Adipose tissue (tissue), 3 donors: ENCODE data around the gene MAPK7. TPM values are rescaled to one million over a fixed set of nuclear protein-coding genes. Genes with fewer than 3 reads are reported as not detected.

Experiments
- H3K27ac ChIP-seq: one replicate; pipeline ENCODE4 v1.5.1; 2013; ENCODE audit warnings: low read depth, low read length
- WGBS, 3 donors: extraction: QIAGEN DNeasy Blood & Tissue Kit; methylation state at CpG; one replicate each; pipeline ENCODE4 v1.1.7; 2013; 5-methylcytosine and 5-hydroxymethylcytosine counted together
- polyA plus RNA-seq, 3 donors: library from polyadenylated mRNA; stranded (reverse); fragments of 200-250 nt; gene quantifications; one replicate each; pipeline ENCODE4 v1.2.3, GENCODE V29; 2013
- donor health status: healthy with polysubstance abuse.
- donor health status: Bipolar disorder and iron deficiency.
- donor health status: healthy.

The MAPK7 gene
- polyA plus RNA-seq, result 10 to 100 TPM in 2 of 3 donors, 1 to 10 TPM in 1; 4.7 to 21.5 (median 12.9) TPM

- H3K27ac ChIP-seq, result peak within 1 kb of the TSS; percentile 22
- WGBS, 3 donors, result 3 to 12% (median 11%) methylated on average over 61 to 69 of the region's 69 CpGs
These were observed at the start of gene MAPK7 for GRCh38 chr17:19378416-19379360. MAPK7 (plus strand) TSS chr17:19378498; CDS start chr17:19378901, 403 bp downstream.

GRCh38 chr17:19329136-19329535, 49.2 kb upstream of the MAPK7 start:
- 92 to 100% (median 96%) methylated on average over 2 of the region's 2 CpGs for WGBS, 3 donors
- H3K27ac ChIP-seq, result no peak overlapping the region

GRCh38 chr17:19329839-19330238, 48.5 kb upstream of the MAPK7 start:
- H3K27ac ChIP-seq, result no peak overlapping the region
- 94 to 96% (median 96%) methylated on average over 2 of the region's 2 CpGs for WGBS, 3 donors

GRCh38 chr17:19330271-19330670, 48.0 kb upstream of the MAPK7 start:
- WGBS, 3 donors, result 79 to 88% (median 86%) methylated on average over 3 of the region's 3 CpGs
- H3K27ac ChIP-seq, result no peak overlapping the region

- H3K27ac ChIP-seq, result no peak overlapping the region
- WGBS, 3 donors, result 75 to 93% (median 84%) methylated on average over 4 of the region's 4 CpGs
These were observed 47.2 kb upstream of the MAPK7 start for GRCh38 chr17:19331134-19331533.

GRCh38 chr17:19331543-19332245, 46.6 kb upstream of the MAPK7 start:
- 91 to 95% (median 94%) methylated on average over 13 of the region's 13 CpGs for WGBS, 3 donors
- no peak overlapping the region for H3K27ac ChIP-seq

- H3K27ac ChIP-seq, result no peak overlapping the region
- WGBS, 3 donors, result 82 to 87% (median 84%) methylated on average over 6 of the region's 6 CpGs
These were observed 45.7 kb upstream of the MAPK7 start for GRCh38 chr17:19332371-19333131.

- no peak overlapping the region for H3K27ac ChIP-seq
- 91 to 94% (median 93%) methylated on average over 1 of the region's 1 CpG for WGBS, 3 donors
These were observed 45.2 kb upstream of the MAPK7 start for GRCh38 chr17:19333132-19333440.

GRCh38 chr17:19333736-19334290, 44.5 kb upstream of the MAPK7 start:
- WGBS, 3 donors, result 88 to 92% (median 90%) methylated on average over 12 of the region's 12 CpGs

GRCh38 chr17:19334331-19334730, 44.0 kb upstream of the MAPK7 start:
- H3K27ac ChIP-seq, result no peak overlapping the region
- 86 to 89% (median 89%) methylated on average over 6 of the region's 6 CpGs for WGBS, 3 donors

More at GRCh38 chr17:19333736-19334290, 44.5 kb upstream of the MAPK7 start:
- H3K27ac ChIP-seq, result no peak overlapping the region

GRCh38 chr17:19335951-19336631, 42.2 kb upstream of the MAPK7 start:
- no peak overlapping the region for H3K27ac ChIP-seq
- 88 to 90% (median 90%) methylated on average over 18 of the region's 18 CpGs for WGBS, 3 donors

- WGBS, 3 donors, result 65 to 79% (median 75%) methylated on average over 21 of the region's 21 CpGs
- no peak overlapping the region for H3K27ac ChIP-seq
These were observed 41.2 kb upstream of the MAPK7 start for GRCh38 chr17:19336938-19337711.

GRCh38 chr17:19337712-19338023, 40.6 kb upstream of the MAPK7 start:
- H3K27ac ChIP-seq, result no peak overlapping the region
- 57 to 73% (median 65%) methylated on average over 2 of the region's 2 CpGs for WGBS, 3 donors

GRCh38 chr17:19338031-19338990, 40.0 kb upstream of the MAPK7 start:
- whole genome bisulfite sequencing, 3 donors, result 40 to 78% (median 74%) methylated on average over 7 of the region's 7 CpGs
- no peak overlapping the region for H3K27ac ChIP-seq

- H3K27ac ChIP-seq, result no peak overlapping the region
- 63 to 72% (median 71%) methylated on average over 2 of the region's 2 CpGs for WGBS, 3 donors
These were observed 38.9 kb upstream of the MAPK7 start for GRCh38 chr17:19339341-19339815.

- H3K27ac ChIP-seq, result no peak overlapping the region
- WGBS, 3 donors, result 64 to 66% (median 66%) methylated on average over 7 of the region's 7 CpGs
These were observed 37.1 kb upstream of the MAPK7 start for GRCh38 chr17:19341211-19341631.
